ENCODE data around the gene AGAP1.

- TF ChIP-seq POLR2A (IDR thresholded peaks at IDR 0.05) (no peak), CTCF (IDR thresholded peaks at IDR 0.05) (no peak)
Measured at GRCh38 chr2:235896061-235896460, 402.2 kb downstream of the AGAP1 start.
